ENCODE measurements around the gene PNISR. TPM values are rescaled to one million over a fixed set of nuclear protein-coding genes. Genes with fewer than 3 reads are reported as not detected.
A peak's percentile ranks its signal among the peaks of the same experiment; 100 is the strongest.

PNISR gene
- total and polyA plus RNA-seq, 8 donors: 20.8 to 64.1 (median 35.9) TPM

DNA sequence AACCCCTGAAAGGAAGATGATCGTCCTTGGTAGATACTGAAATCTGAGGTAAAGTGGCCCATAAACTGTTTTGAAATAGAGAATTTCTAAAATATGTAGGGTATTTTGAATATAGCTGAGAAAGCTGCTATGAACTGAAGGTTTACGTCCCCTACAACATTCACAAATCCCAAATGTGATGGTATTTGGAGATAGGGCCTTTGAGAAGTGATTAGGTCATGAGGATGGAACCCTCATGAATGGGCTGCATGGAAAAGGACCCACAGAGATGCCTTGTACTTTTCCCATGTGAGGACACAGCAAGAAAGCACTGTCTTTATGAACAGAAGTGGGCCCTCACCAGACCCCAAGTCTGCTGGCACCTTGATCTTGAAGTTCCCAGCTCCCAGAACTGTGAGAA lies 6.8 kb upstream of the PNISR start:
- Histone ChIP-seq H3K4me1 (peaks cover 3 to 5% (median 4%) of the 10 kb centered on the region in 3 donors), H3K27ac (no peak overlapping the region), H3K27me3 (no peaks in the 10 kb centered on the region), H3K36me3 (no peaks in the 10 kb centered on the region), H3K9me3 (no peaks in the 10 kb centered on the region), H3K4me3 (no peak overlapping the region)
- intact Hi-C loops (cut with DNase I): no loop called here
- TF ChIP-seq, protein P1, sequence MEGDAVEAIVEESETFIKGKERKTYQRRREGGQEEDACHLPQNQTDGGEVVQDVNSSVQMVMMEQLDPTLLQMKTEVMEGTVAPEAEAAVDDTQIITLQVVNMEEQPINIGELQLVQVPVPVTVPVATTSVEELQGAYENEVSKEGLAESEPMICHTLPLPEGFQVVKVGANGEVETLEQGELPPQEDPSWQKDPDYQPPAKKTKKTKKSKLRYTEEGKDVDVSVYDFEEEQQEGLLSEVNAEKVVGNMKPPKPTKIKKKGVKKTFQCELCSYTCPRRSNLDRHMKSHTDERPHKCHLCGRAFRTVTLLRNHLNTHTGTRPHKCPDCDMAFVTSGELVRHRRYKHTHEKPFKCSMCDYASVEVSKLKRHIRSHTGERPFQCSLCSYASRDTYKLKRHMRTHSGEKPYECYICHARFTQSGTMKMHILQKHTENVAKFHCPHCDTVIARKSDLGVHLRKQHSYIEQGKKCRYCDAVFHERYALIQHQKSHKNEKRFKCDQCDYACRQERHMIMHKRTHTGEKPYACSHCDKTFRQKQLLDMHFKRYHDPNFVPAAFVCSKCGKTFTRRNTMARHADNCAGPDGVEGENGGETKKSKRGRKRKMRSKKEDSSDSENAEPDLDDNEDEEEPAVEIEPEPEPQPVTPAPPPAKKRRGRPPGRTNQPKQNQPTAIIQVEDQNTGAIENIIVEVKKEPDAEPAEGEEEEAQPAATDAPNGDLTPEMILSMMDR (IDR thresholded peaks at IDR 0.05): no peak
- WGBS, 2 donors: 93 to 97% methylated on average over 2 of the region's 2 CpGs
- DNase-seq: no peak
- no peak for FAIRE-seq
- ATAC-seq: no peak

DNA sequence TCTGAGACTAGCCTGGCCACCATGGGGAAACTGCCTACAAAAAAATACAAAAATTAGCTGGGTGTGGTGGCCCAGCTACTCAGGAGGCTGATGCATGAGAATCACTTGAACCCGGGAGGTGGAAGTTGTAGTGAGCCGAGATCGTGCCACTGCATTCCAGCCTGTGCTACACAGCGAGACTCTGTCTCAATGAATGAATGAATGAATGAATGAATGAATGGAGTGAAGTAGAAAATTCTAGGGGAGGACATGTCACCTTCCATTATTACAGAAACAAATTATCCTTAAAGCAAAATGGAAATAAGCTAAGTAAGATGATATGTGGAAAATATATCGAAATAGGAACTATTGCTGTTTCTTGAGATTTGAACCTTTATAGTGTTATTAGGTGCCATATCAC lies 2.9 kb upstream of the PNISR start:
- Histone ChIP-seq H3K4me3 (no peak overlapping the region), H3K9me3 (no peaks in the 10 kb centered on the region), H3K27ac (no peak overlapping the region), H3K27me3 (no peaks in the 10 kb centered on the region), H3K36me3 (no peaks in the 10 kb centered on the region), H3K4me1 (peaks cover 15 to 22% (median 18%) of the 10 kb centered on the region in 3 donors)
- TF ChIP-seq, protein P1 (IDR thresholded peaks at IDR 0.05): no peak
- DNase-seq (no peak), ATAC-seq (no peak), FAIRE-seq (no peak)
- 97 to 100% methylated on average over 5 of the region's 5 CpGs for WGBS, 2 donors
- intact Hi-C loops (cut with DNase I): no loop called here

DNA sequence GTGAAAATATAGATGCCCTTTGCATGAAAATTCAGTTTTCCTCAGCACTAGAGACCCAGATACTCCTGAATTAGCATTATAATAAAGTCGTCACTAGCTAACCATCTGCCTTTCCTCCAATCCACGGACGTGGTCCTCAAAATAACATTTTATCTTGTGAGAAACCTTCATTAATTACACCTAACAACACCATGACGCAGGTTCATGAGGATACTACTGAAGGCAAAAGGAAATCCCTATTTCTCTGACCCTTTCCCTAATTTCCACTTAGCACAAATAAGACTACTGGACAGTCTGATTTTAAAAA lies 1.3 kb upstream of the PNISR start:
- Histone ChIP-seq H3K27me3 (no peaks in the 10 kb centered on the region), H3K4me1 (peaks cover 20 to 34% (median 27%) of the 10 kb centered on the region in 3 donors), H3K9me3 (no peaks in the 10 kb centered on the region), H3K4me3 (peak overlapping the region in 3 of 4 donors; percentile 46 to 64 (median 63)), H3K36me3 (no peaks in the 10 kb centered on the region), H3K27ac (peak overlapping the region; percentile 70 to 98 (median 95))
- TF ChIP-seq, protein P1 (IDR thresholded peaks at IDR 0.05): no peak
- DNase-seq (no peak), ATAC-seq (no peak), FAIRE-seq (no peak)
- intact Hi-C loops (cut with DNase I): no loop called here
- WGBS, 2 donors: 19 to 21% methylated on average over 4 of the region's 4 CpGs

DNA sequence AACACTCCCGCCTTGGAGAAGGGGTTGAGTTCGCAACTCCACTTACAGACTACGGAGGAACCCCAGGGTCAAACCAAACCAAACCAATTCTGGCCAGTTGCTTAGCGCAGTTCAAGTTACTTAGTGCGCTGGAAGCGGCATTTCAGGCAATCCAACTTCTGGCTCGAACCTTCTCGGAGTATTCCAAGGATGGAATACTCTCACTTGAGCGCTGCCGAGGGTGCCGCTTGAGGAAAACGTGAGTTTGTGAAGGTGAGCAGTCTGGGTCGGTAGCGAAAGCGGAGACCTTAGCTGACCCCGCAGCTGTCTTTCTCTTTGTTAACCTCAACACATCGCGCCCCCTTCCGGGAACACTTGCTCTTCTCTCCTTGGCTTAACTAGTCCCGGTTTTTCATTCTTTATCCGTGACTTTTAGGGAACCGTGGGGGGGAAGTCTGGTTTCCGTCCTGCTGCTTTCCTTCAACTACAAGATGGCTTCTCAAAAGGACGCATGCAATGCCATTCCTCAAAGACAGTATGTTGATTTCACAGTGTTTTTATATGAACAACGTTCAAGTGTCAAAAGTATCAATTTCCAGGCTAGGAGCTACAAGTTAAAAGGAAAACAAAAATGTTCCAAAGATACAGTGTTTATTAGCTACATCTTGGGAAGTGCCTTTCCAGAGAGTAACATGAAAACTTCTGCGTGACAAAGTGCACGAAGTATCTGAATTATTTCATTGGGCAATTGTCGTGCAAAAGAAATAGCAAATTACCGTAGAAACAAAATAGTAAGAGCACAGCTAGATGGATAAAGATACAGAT lies 741 bp upstream of the PNISR start:
- Histone ChIP-seq H3K9me3 (no peaks in the 10 kb centered on the region), H3K27ac (peak overlapping the region; percentile 70 to 98 (median 95)), H3K27me3 (no peaks in the 10 kb centered on the region), H3K36me3 (no peaks in the 10 kb centered on the region), H3K4me3 (peak overlapping the region; percentile 45 to 64 (median 54)), H3K4me1 (peaks cover 20 to 37% (median 29%) of the 10 kb centered on the region in 3 donors)
- ATAC-seq (peak; percentile 80 to 86 (median 84)), FAIRE-seq (no peak), DNase-seq (peak; percentile 76 to 88 (median 80))
- TF ChIP-seq, protein P1 (IDR thresholded peaks at IDR 0.05): peak; percentile 8 to 21 (median 13)
- WGBS, 2 donors: 0 to 1% methylated on average over 29 of the region's 29 CpGs
- intact Hi-C loops (cut with DNase I): no loop called here

DNA sequence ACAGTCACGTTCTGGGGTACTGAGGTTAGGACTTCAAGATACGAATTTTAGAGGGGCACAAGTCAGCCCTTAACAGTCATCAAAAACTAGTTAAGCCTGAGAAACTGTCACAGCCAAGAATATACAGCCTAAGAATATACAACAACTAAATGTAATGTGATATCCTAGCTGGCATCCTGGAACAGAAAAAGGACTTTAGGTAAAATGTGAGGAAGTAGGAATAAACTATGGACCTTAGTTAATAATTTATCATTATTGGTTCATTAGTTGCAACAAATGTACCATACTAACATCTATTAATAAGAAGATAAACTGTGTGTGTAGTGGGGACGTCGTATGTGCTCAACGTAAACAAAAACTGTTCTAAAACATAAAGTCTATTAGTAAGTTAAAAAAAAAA lies 1.1 kb downstream of the PNISR start:
- no peak for ATAC-seq

More for the DNA sequence above, 1.1 kb downstream of the PNISR start:
- DNase-seq (no peak), FAIRE-seq (no peak)
- Histone ChIP-seq H3K9me3 (no peaks in the 10 kb centered on the region), H3K4me1 (peaks cover 20 to 44% (median 33%) of the 10 kb centered on the region in 3 donors), H3K27me3 (no peaks in the 10 kb centered on the region), H3K36me3 (no peaks in the 10 kb centered on the region), H3K27ac (no peak overlapping the region), H3K4me3 (peak overlapping the region; percentile 45 to 64 (median 54))
- 23 to 24% methylated on average over 5 of the region's 5 CpGs for WGBS, 2 donors
- intact Hi-C loops (cut with DNase I): no loop called here
- TF ChIP-seq, protein P1 (IDR thresholded peaks at IDR 0.05): no peak

Measured in pancreas (tissue), 10 donors.